ENCODE data around the gene GMPR2. TPM values are rescaled to one million over a fixed set of nuclear protein-coding genes. Genes with fewer than 3 reads are reported as not detected.

Gene GMPR2
- total and polyA plus RNA-seq, 2 experiments from 2014 or later, result 60.6 to 70.6 TPM

DNA sequence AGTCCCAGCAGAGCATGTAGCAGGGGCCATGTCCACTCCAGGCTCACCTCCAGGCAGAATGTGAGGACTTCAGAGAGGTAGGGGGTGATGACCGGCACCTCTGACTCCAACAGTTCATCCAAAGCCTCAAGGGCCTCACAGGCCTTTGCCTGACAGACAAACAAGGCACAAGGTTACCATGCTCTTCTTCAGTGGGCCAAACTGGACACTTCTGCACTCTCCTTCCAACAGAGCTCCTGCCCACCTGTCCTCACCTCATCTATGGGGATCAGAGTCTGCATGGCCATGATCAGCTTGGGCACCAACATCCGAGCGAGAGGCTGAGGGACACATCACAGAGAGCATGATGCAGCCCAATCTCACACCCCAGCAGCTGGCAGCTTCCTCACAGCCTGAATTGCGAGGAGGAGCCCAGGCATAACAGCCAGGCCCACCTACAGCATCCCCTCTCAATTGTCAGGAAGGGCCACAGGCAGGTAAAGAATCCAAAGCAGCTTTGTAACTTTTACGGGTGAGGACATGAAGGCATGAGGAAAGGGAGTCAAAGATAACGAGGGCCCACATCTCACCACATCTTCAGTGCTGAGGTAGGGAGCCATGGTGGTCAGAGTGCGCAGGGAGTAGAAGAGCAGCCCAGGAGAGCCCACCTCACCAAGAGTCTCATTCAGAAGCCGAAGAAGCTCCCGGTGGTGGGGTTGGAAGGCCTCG, 45.7 kb upstream of the GMPR2 start:
- Mint-ChIP-seq H3K4me1 (peaks cover 17% of the 10 kb centered on the region), H3K27ac (no peak overlapping the region), H3K4me3 (peak overlapping the region; percentile 96), H3K9me3 (peaks cover 3% of the 10 kb centered on the region; the same call in 2 of the 3 replicates), H3K36me3 (ENCODE audit: low read depth) (peaks cover 72% of the 10 kb centered on the region), H3K27me3 (ENCODE audit: insufficient read depth, low read depth, poor library complexity) (peaks cover 27% of the 10 kb centered on the region)
- Histone ChIP-seq H3K79me2 (replicated peaks; ENCODE audit: insufficient read depth) (peaks cover 13% of the 10 kb centered on the region; the same call in 1 of the 2 replicates), H2AFZ (no peak overlapping the region), H3F3A (replicated peaks; ENCODE audit: low read depth) (no peaks in the 10 kb centered on the region; the same call in 1 of the 2 replicates), H3K9me2 (ENCODE audit: insufficient read depth) (no peaks in the 10 kb centered on the region), H3K4me3 (no peak overlapping the region), H3K4me1 (ENCODE audit: insufficient read depth) (peaks cover 10% of the 10 kb centered on the region), H3K4me2 (peak overlapping the region; percentile 94; the same call in 1 of the 2 replicates), H3K27ac (ENCODE audit: low read depth) (no peak overlapping the region), H3K36me3 (ENCODE audit: insufficient read depth) (no peaks in the 10 kb centered on the region; the same call in 1 of the 2 replicates), H4K20me1 (replicated peaks; ENCODE audit: insufficient read depth) (peaks cover 6% of the 10 kb centered on the region), H3K27me3 (ENCODE audit: insufficient read depth) (no peaks in the 10 kb centered on the region)
- ATAC-seq (no peak), DNase-seq (ENCODE audit: low spot score) (no peak)
- TF ChIP-seq POLR2AphosphoS5 (IDR thresholded peaks at IDR 0.05; ENCODE audit: low read depth) (no peak), ZNF331 (CRISPR knock-in tag; IDR thresholded peaks at IDR 0.05; ENCODE audit: low read depth) (no peak)

DNA sequence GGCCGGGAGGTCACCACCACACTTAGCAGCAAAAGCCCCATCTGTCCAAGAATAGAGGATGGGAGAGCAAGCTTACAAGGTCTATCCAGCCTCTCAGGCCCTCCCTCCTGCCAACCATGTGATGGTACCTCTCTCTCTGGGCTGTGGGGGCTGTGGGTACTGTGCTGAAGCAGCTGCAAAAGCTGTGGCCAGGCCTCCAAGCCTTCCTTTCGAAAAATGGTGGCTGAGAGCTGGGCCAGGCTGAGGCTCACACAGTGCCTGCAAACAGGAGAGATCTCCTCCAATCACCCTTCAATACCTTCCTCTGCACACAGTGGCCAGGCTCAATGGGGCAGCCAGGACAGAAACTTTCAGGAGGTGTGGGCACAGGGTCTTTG, 45.2 kb upstream of the GMPR2 start:
- ATAC-seq (no peak), DNase-seq (ENCODE audit: low spot score) (no peak)
- Histone ChIP-seq H3K4me2 (peak overlapping the region; percentile 94), H4K20me1 (replicated peaks; ENCODE audit: insufficient read depth) (peaks cover 6% of the 10 kb centered on the region), H3K4me1 (ENCODE audit: insufficient read depth) (peaks cover 10% of the 10 kb centered on the region), H2AFZ (no peak overlapping the region), H3K9me2 (ENCODE audit: insufficient read depth) (no peaks in the 10 kb centered on the region), H3K27me3 (ENCODE audit: insufficient read depth) (no peaks in the 10 kb centered on the region), H3F3A (replicated peaks; ENCODE audit: low read depth) (no peaks in the 10 kb centered on the region; the same call in 1 of the 2 replicates), H3K79me2 (replicated peaks; ENCODE audit: insufficient read depth) (peaks cover 13% of the 10 kb centered on the region; the same call in 1 of the 2 replicates), H3K36me3 (ENCODE audit: insufficient read depth) (no peaks in the 10 kb centered on the region; the same call in 1 of the 2 replicates), H3K27ac (ENCODE audit: low read depth) (no peak overlapping the region), H3K4me3 (peak overlapping the region; percentile 94)
- peaks cover 1% of the 10 kb centered on the region; the same call in 2 of the 3 replicates for H3K9me3 Mint-ChIP-seq
- peaks cover 72% of the 10 kb centered on the region for H3K36me3 Mint-ChIP-seq (ENCODE audit: low read depth)
- H3K4me3 Mint-ChIP-seq, result peak overlapping the region; percentile 96
- no peak overlapping the region for H3K27ac Mint-ChIP-seq
- peaks cover 24% of the 10 kb centered on the region for H3K27me3 Mint-ChIP-seq (ENCODE audit: insufficient read depth, low read depth, poor library complexity)
- peaks cover 17% of the 10 kb centered on the region for H3K4me1 Mint-ChIP-seq
- no peak for TF ChIP-seq EZH2phosphoT487 (IDR thresholded peaks at IDR 0.05; ENCODE audit: unreplicated experiment)
- TF ChIP-seq, protein P1, sequence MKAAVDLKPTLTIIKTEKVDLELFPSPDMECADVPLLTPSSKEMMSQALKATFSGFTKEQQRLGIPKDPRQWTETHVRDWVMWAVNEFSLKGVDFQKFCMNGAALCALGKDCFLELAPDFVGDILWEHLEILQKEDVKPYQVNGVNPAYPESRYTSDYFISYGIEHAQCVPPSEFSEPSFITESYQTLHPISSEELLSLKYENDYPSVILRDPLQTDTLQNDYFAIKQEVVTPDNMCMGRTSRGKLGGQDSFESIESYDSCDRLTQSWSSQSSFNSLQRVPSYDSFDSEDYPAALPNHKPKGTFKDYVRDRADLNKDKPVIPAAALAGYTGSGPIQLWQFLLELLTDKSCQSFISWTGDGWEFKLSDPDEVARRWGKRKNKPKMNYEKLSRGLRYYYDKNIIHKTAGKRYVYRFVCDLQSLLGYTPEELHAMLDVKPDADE (IDR thresholded peaks at IDR 0.05), result no peak
- TF ChIP-seq CREB1 (CRISPR knock-in tag; IDR thresholded peaks at IDR 0.05; ENCODE audit: low read depth), result no peak
- no peak for TF ChIP-seq EZH2 (IDR thresholded peaks at IDR 0.05; ENCODE audit: low read depth, unreplicated experiment)
- TF ChIP-seq ZNF331 (CRISPR knock-in tag; IDR thresholded peaks at IDR 0.05; ENCODE audit: low read depth), result no peak
- no peak for TF ChIP-seq ZNF114 (CRISPR knock-in tag; IDR thresholded peaks at IDR 0.05)
- TF ChIP-seq, protein P2, sequence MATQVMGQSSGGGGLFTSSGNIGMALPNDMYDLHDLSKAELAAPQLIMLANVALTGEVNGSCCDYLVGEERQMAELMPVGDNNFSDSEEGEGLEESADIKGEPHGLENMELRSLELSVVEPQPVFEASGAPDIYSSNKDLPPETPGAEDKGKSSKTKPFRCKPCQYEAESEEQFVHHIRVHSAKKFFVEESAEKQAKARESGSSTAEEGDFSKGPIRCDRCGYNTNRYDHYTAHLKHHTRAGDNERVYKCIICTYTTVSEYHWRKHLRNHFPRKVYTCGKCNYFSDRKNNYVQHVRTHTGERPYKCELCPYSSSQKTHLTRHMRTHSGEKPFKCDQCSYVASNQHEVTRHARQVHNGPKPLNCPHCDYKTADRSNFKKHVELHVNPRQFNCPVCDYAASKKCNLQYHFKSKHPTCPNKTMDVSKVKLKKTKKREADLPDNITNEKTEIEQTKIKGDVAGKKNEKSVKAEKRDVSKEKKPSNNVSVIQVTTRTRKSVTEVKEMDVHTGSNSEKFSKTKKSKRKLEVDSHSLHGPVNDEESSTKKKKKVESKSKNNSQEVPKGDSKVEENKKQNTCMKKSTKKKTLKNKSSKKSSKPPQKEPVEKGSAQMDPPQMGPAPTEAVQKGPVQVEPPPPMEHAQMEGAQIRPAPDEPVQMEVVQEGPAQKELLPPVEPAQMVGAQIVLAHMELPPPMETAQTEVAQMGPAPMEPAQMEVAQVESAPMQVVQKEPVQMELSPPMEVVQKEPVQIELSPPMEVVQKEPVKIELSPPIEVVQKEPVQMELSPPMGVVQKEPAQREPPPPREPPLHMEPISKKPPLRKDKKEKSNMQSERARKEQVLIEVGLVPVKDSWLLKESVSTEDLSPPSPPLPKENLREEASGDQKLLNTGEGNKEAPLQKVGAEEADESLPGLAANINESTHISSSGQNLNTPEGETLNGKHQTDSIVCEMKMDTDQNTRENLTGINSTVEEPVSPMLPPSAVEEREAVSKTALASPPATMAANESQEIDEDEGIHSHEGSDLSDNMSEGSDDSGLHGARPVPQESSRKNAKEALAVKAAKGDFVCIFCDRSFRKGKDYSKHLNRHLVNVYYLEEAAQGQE (IDR thresholded peaks at IDR 0.05; ENCODE audit: unreplicated experiment), result no peak
- TF ChIP-seq, protein P3, sequence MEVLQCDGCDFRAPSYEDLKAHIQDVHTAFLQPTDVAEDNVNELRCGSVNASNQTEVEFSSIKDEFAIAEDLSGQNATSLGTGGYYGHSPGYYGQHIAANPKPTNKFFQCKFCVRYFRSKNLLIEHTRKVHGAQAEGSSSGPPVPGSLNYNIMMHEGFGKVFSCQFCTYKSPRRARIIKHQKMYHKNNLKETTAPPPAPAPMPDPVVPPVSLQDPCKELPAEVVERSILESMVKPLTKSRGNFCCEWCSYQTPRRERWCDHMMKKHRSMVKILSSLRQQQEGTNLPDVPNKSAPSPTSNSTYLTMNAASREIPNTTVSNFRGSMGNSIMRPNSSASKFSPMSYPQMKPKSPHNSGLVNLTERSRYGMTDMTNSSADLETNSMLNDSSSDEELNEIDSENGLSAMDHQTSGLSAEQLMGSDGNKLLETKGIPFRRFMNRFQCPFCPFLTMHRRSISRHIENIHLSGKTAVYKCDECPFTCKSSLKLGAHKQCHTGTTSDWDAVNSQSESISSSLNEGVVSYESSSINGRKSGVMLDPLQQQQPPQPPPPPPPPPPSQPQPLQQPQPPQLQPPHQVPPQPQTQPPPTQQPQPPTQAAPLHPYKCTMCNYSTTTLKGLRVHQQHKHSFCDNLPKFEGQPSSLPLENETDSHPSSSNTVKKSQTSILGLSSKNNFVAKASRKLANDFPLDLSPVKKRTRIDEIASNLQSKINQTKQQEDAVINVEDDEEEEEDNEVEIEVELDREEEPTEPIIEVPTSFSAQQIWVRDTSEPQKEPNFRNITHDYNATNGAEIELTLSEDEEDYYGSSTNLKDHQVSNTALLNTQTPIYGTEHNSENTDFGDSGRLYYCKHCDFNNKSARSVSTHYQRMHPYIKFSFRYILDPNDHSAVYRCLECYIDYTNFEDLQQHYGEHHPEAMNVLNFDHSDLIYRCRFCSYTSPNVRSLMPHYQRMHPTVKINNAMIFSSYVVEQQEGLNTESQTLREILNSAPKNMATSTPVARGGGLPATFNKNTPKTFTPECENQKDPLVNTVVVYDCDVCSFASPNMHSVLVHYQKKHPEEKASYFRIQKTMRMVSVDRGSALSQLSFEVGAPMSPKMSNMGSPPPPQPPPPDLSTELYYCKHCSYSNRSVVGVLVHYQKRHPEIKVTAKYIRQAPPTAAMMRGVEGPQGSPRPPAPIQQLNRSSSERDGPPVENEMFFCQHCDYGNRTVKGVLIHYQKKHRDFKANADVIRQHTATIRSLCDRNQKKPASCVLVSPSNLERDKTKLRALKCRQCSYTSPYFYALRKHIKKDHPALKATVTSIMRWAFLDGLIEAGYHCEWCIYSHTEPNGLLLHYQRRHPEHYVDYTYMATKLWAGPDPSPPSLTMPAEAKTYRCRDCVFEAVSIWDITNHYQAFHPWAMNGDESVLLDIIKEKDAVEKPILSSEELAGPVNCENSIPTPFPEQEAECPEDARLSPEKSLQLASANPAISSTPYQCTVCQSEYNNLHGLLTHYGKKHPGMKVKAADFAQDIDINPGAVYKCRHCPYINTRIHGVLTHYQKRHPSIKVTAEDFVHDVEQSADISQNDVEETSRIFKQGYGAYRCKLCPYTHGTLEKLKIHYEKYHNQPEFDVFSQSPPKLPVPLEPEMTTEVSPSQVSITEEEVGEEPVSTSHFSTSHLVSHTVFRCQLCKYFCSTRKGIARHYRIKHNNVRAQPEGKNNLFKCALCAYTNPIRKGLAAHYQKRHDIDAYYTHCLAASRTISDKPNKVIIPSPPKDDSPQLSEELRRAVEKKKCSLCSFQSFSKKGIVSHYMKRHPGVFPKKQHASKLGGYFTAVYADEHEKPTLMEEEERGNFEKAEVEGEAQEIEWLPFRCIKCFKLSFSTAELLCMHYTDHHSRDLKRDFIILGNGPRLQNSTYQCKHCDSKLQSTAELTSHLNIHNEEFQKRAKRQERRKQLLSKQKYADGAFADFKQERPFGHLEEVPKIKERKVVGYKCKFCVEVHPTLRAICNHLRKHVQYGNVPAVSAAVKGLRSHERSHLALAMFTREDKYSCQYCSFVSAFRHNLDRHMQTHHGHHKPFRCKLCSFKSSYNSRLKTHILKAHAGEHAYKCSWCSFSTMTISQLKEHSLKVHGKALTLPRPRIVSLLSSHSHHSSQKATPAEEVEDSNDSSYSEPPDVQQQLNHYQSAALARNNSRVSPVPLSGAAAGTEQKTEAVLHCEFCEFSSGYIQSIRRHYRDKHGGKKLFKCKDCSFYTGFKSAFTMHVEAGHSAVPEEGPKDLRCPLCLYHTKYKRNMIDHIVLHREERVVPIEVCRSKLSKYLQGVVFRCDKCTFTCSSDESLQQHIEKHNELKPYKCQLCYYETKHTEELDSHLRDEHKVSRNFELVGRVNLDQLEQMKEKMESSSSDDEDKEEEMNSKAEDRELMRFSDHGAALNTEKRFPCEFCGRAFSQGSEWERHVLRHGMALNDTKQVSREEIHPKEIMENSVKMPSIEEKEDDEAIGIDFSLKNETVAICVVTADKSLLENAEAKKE (CRISPR knock-in tag; IDR thresholded peaks at IDR 0.05), result no peak
- TF ChIP-seq STAT1 (IDR thresholded peaks at IDR 0.05; ENCODE audit: unreplicated experiment), result no peak
